Smooth muscle cell (in vitro differentiated cells): ENCODE data around the gene REEP1. TPM values are rescaled to one million over a fixed set of nuclear protein-coding genes. Genes with fewer than 3 reads are reported as not detected.
A peak's percentile ranks its signal among the peaks of the same experiment; 100 is the strongest.

ENCODE experiments used
- DNase-seq: peaks from one replicate; lab custom pipeline; 2025; ENCODE audit not compliant: unreplicated experiment; lab: John Stamatoyannopoulos, UW
- H2AFZ ChIP-seq: fragments of 200-600 bp; sonication (generic); 2 replicates; pipeline ENCODE4 v1.6.0; 2016; ENCODE audit warnings: antibody characterized with exemption, low read depth, mild to moderate bottlenecking
- H3F3A ChIP-seq: fragments of 200-600 bp; sonication (generic); 2 replicates; pipeline ENCODE4 v1.6.0; 2017; ENCODE audit warnings: antibody characterized with exemption, low read depth
- H3K27ac ChIP-seq: fragments of 200-600 bp; sonication (generic); 2 replicates; pipeline ENCODE4 v1.5.1; 2016; ENCODE audit warnings: low read depth, mild to moderate bottlenecking
- H3K27me3 ChIP-seq: fragments of 200-600 bp; sonication (generic); 2 replicates; pipeline ENCODE4 v1.6.1; 2016; ENCODE audit warnings: low read depth, mild to moderate bottlenecking
- H3K36me3 ChIP-seq: fragments of 200-600 bp; sonication (generic); 2 replicates; pipeline ENCODE4 v1.5.1; 2016; ENCODE audit warnings: low read depth
- H3K4me1 ChIP-seq: fragments of 200-600 bp; sonication (generic); 2 replicates; pipeline ENCODE4 v1.5.1; 2016; ENCODE audit warnings: low read depth
- H3K4me2 ChIP-seq: fragments of 200-600 bp; sonication (generic); 2 replicates; pipeline ENCODE4 v1.6.0; 2016; ENCODE audit warnings: mild to moderate bottlenecking
- H3K4me3 ChIP-seq: fragments of 200-600 bp; sonication (generic); 2 replicates; pipeline ENCODE4 v1.5.1; 2016; ENCODE audit warnings: mild to moderate bottlenecking
- H3K79me2 ChIP-seq: fragments of 200-600 bp; sonication (generic); 2 replicates; pipeline ENCODE4 v1.6.0; 2016; ENCODE audit warnings: low read depth, mild to moderate bottlenecking
- H3K9ac ChIP-seq: fragments of 200-600 bp; sonication (generic); 2 replicates; pipeline ENCODE4 v1.6.0; 2016; ENCODE audit warnings: low read depth
- H3K9me3 ChIP-seq: fragments of 200-600 bp; sonication (generic); replicated peaks from 2 replicates; pipeline ENCODE4 v1.5.1; 2016; ENCODE audit warnings: low read depth
- H4K20me1 ChIP-seq: fragments of 200-600 bp; sonication (generic); 2 replicates; pipeline ENCODE4 v1.6.0; 2016; ENCODE audit warnings: low read depth
- WGBS: methylation state at CpG from one replicate; pipeline ENCODE4 v1.1.7; 2016; ENCODE audit warnings: low lambda C conversion rate; 5-methylcytosine and 5-hydroxymethylcytosine counted together
- polyA plus RNA-seq: library from polyadenylated mRNA; unstranded; fragments of >200 nt; fragmentation: Nextera tagmentation; extraction: Ambion mirVana; gene quantifications from 2 replicates; pipeline ENCODE4 v1.2.1, GENCODE V29; 2016
- total RNA-seq: library from RNA; depleted of rRNA; stranded (reverse); fragments of >200 nt; gene quantifications from 2 replicates; pipeline ENCODE4 v1.2.3, GENCODE V29; 2014
- TF ChIP-seq, protein P1 (sequence below): fragments of 200-600 bp; sonication (generic); IDR thresholded peaks from 2 replicates; pipeline ENCODE4 v1.5.1; 2017; ENCODE audit warnings: borderline replicate concordance, mild to moderate bottlenecking, antibody characterized with exemption; ENCODE audit not compliant: insufficient read depth, poor library complexity, severe bottlenecking

REEP1 gene
- total and polyA plus RNA-seq, 2 experiments from 2014 or later = not detected

DNA sequence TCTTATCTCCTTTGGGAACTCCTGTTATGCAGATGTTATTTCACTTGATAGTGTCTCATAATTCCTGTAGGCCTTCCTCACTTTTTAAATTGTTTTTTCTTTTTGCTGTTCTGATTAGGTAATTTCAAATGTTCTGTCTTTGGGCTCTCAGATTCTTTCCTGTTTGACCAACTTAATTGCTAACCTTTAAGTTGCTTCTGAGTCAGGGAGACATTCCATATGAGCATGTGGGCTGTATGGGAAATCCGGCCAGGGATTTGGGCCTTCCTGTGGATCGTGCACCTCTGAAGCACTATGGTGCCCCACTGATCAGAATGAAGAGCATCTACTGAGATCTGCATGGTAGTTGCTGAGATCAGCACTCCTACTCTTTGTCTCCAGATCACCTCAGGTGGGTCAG, 44.7 kb upstream of the REEP1 start:
- no peak overlapping the region for H2AFZ ChIP-seq
- H3K79me2 ChIP-seq = no peaks in the 10 kb centered on the region
- H3K9ac ChIP-seq = no peak overlapping the region
- H3K9me3 ChIP-seq = no peaks in the 10 kb centered on the region
- no peaks in the 10 kb centered on the region for H3F3A ChIP-seq
- H3K27me3 ChIP-seq = no peaks in the 10 kb centered on the region
- no peaks in the 10 kb centered on the region for H3K36me3 ChIP-seq
- H4K20me1 ChIP-seq = no peaks in the 10 kb centered on the region
- H3K4me3 ChIP-seq = no peak overlapping the region
- WGBS = 82% methylated on average over 2 of the region's 2 CpGs
- DNase-seq = no peak
- no peak overlapping the region for H3K27ac ChIP-seq
- H3K4me1 ChIP-seq = no peaks in the 10 kb centered on the region
- TF ChIP-seq, protein P1, sequence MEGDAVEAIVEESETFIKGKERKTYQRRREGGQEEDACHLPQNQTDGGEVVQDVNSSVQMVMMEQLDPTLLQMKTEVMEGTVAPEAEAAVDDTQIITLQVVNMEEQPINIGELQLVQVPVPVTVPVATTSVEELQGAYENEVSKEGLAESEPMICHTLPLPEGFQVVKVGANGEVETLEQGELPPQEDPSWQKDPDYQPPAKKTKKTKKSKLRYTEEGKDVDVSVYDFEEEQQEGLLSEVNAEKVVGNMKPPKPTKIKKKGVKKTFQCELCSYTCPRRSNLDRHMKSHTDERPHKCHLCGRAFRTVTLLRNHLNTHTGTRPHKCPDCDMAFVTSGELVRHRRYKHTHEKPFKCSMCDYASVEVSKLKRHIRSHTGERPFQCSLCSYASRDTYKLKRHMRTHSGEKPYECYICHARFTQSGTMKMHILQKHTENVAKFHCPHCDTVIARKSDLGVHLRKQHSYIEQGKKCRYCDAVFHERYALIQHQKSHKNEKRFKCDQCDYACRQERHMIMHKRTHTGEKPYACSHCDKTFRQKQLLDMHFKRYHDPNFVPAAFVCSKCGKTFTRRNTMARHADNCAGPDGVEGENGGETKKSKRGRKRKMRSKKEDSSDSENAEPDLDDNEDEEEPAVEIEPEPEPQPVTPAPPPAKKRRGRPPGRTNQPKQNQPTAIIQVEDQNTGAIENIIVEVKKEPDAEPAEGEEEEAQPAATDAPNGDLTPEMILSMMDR = no peak
- no peak overlapping the region for H3K4me2 ChIP-seq

DNA sequence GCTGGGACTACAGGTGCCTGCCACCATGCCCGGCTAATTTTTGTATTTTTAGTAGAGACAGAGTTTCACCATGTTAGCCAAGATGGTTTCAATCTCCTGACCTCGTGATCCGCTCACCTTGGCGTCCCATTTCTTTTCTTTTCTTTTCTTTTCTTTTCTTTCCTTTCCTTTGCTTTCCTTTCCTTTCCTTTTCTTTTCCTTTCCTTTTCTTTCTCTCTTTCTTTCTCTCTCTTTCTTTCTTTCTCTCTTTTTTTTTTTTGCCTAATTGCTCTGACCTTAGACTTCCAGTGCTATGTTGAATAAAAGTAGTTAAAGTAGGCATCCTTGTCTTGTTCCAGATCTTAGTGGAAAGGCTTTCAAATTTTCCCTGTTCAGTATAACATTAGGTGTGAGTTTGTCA, 41.0 kb upstream of the REEP1 start:
- no peak overlapping the region for H3K9ac ChIP-seq
- WGBS = 88% methylated on average over 4 of the region's 4 CpGs
- H3K27ac ChIP-seq = no peak overlapping the region
- no peaks in the 10 kb centered on the region for H3K27me3 ChIP-seq
- H3K4me2 ChIP-seq = no peak overlapping the region
- TF ChIP-seq, protein P1 = no peak
- no peak for DNase-seq
- H3K4me1 ChIP-seq = no peaks in the 10 kb centered on the region
- H3K9me3 ChIP-seq = no peaks in the 10 kb centered on the region
- H4K20me1 ChIP-seq = no peaks in the 10 kb centered on the region
- H3K36me3 ChIP-seq = no peaks in the 10 kb centered on the region
- H3K4me3 ChIP-seq = no peak overlapping the region
- no peaks in the 10 kb centered on the region for H3K79me2 ChIP-seq
- no peak overlapping the region for H2AFZ ChIP-seq
- no peaks in the 10 kb centered on the region for H3F3A ChIP-seq

DNA sequence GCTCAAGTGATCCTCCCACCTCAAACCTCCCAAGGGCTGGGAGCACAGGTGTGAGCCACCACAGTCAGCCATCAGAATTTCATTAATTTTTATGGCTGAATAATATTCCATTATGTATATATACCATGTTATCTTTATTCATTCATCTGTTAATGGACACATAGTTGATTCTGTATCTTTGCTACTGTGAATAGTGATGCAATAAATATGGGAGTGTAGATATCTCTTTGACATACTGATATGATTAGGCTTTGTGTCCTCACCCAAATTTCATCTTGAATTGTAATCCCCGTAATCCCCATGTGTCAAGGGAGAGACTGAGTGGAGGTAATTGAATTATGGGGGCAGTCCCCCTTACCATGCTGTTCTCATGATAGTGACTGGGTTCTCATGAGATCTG, 38.2 kb upstream of the REEP1 start:
- H3F3A ChIP-seq = no peaks in the 10 kb centered on the region
- 96% methylated on average over 1 of the region's 1 CpG for WGBS
- TF ChIP-seq, protein P1 = no peak
- H3K4me2 ChIP-seq = no peak overlapping the region
- H3K27ac ChIP-seq = no peak overlapping the region
- no peaks in the 10 kb centered on the region for H4K20me1 ChIP-seq
- H3K79me2 ChIP-seq = no peaks in the 10 kb centered on the region
- H3K9me3 ChIP-seq = no peaks in the 10 kb centered on the region
- no peaks in the 10 kb centered on the region for H3K36me3 ChIP-seq
- H3K4me3 ChIP-seq = no peak overlapping the region
- no peaks in the 10 kb centered on the region for H3K4me1 ChIP-seq
- no peaks in the 10 kb centered on the region for H3K27me3 ChIP-seq
- H2AFZ ChIP-seq = no peak overlapping the region
- H3K9ac ChIP-seq = no peak overlapping the region
- no peak for DNase-seq

DNA sequence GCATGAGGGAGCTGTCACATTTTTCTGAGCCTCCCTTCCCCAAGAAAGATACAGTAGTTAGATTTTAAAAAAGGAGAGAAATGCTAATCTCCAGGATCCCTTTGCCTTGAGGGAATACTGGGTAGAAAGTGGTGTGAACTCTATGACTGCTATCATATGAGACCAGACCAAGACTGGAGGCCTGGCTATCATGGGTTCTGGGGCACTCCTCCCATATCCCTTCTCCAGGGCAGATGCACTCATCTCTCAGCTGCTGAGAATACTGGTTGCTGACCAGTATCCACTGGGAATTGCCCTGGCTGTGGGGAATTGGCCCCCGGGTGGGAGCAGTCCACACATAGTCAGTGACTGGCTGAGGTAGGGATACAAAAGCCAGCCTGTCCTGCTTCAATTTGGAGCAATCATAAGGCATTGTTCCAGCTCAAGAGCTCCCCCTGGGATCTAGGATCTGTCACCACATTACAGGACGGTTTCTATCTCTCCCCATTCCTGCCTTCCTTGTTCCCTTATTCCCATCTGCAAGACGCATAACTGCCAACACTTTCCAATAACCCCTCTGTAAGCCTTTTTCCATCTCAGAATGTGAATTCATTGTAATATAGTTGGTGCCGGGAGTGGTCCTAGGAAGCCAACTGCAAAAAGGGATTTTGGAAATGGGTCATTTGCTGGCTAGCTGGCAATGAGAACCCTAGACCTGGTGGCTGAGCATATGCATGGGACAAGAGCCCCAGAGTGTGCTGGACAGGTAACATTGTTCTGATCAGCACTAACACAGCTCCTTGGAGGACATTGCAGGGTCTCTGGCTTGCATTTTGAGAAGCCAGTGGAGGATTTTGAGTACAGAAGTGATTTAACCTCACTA, 35.4 kb upstream of the REEP1 start:
- H3K36me3 ChIP-seq = no peaks in the 10 kb centered on the region
- H2AFZ ChIP-seq = no peak overlapping the region
- no peaks in the 10 kb centered on the region for H3K27me3 ChIP-seq
- H3K27ac ChIP-seq = no peak overlapping the region
- no peaks in the 10 kb centered on the region for H3K4me1 ChIP-seq
- WGBS = 34% methylated on average over 4 of the region's 4 CpGs
- H3K9ac ChIP-seq = no peak overlapping the region
- H3K4me2 ChIP-seq = no peak overlapping the region
- TF ChIP-seq, protein P1 = peak; percentile 45
- no peak for DNase-seq
- H3F3A ChIP-seq = no peaks in the 10 kb centered on the region
- no peaks in the 10 kb centered on the region for H4K20me1 ChIP-seq
- H3K79me2 ChIP-seq = no peaks in the 10 kb centered on the region
- H3K4me3 ChIP-seq = no peak overlapping the region
- H3K9me3 ChIP-seq = no peaks in the 10 kb centered on the region
